ENCODE results near the gene TPST2.

DNA sequence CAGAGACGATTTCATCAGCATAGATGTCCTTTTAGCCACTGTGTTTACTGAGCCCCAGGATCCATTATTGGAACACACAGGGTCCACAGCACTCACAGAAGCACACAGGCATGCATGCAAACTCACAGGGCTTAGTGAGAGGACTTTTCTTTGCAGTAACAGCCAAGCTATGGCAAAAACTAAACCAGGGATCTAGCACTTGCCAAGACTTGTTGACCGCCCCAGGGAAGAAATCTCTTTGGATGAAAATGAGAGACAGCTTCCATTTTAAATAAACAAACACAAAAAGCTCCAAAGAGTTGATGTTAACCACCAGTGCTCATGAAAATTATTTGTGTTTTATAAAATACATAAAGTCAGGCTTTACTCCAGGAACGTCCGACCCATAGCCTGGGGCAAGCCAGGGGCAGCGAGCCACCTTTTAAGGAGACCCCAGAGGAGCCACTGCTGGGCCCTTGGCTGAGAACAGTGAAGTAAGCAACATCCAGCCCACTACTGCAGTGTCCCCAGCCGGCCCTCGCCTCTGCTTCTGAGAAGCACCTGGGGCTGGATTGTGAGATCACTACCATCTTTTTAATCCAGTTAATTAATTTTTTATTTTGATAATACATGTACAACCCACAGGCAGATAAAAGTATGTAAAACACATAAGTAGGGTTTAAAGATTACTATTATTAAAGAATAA lies 55.6 kb downstream of the TPST2 start:
- no peak for TF ChIP-seq POLR2A (IDR thresholded peaks at IDR 0.05)
- no peak for TF ChIP-seq CTCF (IDR thresholded peaks at IDR 0.05)
